H54 (cell line): ENCODE measurements around the gene KIAA0040.

Experiments
- DNase-seq: peaks from one replicate; pipeline ENCODE4 v3.0.0; 2011; ENCODE audit warnings: low spot score, mixed read lengths; ENCODE audit not compliant: insufficient read length
- FAIRE-seq: peaks from 3 replicates; lab custom pipeline; 2011; peaks lifted over from hg19 to GRCh38; lab: Jason Lieb, UNC
- POLR2A ChIP-seq: IDR thresholded peaks from 2 replicates; pipeline ENCODE4 v1.6.1; 2011; ENCODE audit warnings: low read depth, mild to moderate bottlenecking, low read length

The KIAA0040 gene

GRCh38 chr1:175209493-175209921 is 16.9 kb upstream of the KIAA0040 start:
- no peak for TF ChIP-seq POLR2A
- DNase-seq: no peak
- no peak for FAIRE-seq

GRCh38 chr1:175208773-175209492 is 16.4 kb upstream of the KIAA0040 start:
- no peak for TF ChIP-seq POLR2A
- no peak for FAIRE-seq
- DNase-seq: no peak

- DNase-seq: no peak
- TF ChIP-seq POLR2A: no peak
- no peak for FAIRE-seq
Observed at GRCh38 chr1:175207971-175208370, 15.4 kb upstream of the KIAA0040 start.

- FAIRE-seq: no peak
- no peak for DNase-seq
- no peak for TF ChIP-seq POLR2A
Observed at GRCh38 chr1:175206687-175207086, 14.1 kb upstream of the KIAA0040 start.

GRCh38 chr1:175204330-175204729 is 11.8 kb upstream of the KIAA0040 start:
- no peak for TF ChIP-seq POLR2A
- DNase-seq (no peak), FAIRE-seq (no peak)

GRCh38 chr1:175203570-175204068 is 11.0 kb upstream of the KIAA0040 start:
- TF ChIP-seq POLR2A: no peak
- no peak for DNase-seq
- no peak for FAIRE-seq

GRCh38 chr1:175200678-175201521 is 8.3 kb upstream of the KIAA0040 start:
- DNase-seq: no peak
- FAIRE-seq: no peak
- TF ChIP-seq POLR2A: no peak

- no peak for DNase-seq
- TF ChIP-seq POLR2A: no peak
- no peak for FAIRE-seq
Observed at GRCh38 chr1:175198332-175198731, 5.8 kb upstream of the KIAA0040 start.

- FAIRE-seq (no peak), DNase-seq (no peak)
- no peak for TF ChIP-seq POLR2A
Observed at GRCh38 chr1:175197531-175197930, 5.0 kb upstream of the KIAA0040 start.

- FAIRE-seq (no peak), DNase-seq (no peak)
- TF ChIP-seq POLR2A: no peak
Observed at GRCh38 chr1:175195798-175196197, 3.2 kb upstream of the KIAA0040 start.

- FAIRE-seq (no peak), DNase-seq (no peak)
- TF ChIP-seq POLR2A: no peak
Observed at GRCh38 chr1:175195281-175195680, 2.7 kb upstream of the KIAA0040 start.

GRCh38 chr1:175193527-175193910 is 943 bp upstream of the KIAA0040 start:
- no peak for TF ChIP-seq POLR2A
- DNase-seq (no peak), FAIRE-seq (no peak)

GRCh38 chr1:175192111-175192629 is 406 bp downstream of the KIAA0040 start:
- TF ChIP-seq POLR2A: no peak
- DNase-seq (no peak), FAIRE-seq (no peak)

GRCh38 chr1:175191659-175192058 is 917 bp downstream of the KIAA0040 start:
- TF ChIP-seq POLR2A: no peak
- FAIRE-seq: no peak
- no peak for DNase-seq
